Activated naive CD4-positive, alpha-beta T cell treated with anti-CD3 and anti-CD28 coated beads, Interleukin-2, amount 10 ng/mL, durations not matched to agents 7 days and 5 days (primary cell): ENCODE data around the gene DDX20.
"Not testable (repeated sequence)": the region's sequence is repeated elsewhere in the genome, so short reads cannot be mapped to it uniquely, and the experiment has no call there.

Source experiments
- CTCF ChIA-PET: fragments of 350-600 bp; sonication (Branson Sonifier 250); formaldehyde crosslinking; loops from one replicate; lab custom pipeline; 2021; ENCODE audit warnings: antibody characterized with exemption; lab: Charles Lee
- DNase-seq: peaks from one replicate; pipeline ENCODE4 v3.0.0-alpha.2; 2020
- H3K27ac Mint-ChIP-seq: one replicate; pipeline ENCODE4 v1.8.0; 2021; ENCODE audit warnings: mild to moderate bottlenecking, moderate library complexity, mixed read lengths
- H3K27me3 Mint-ChIP-seq: one replicate; pipeline ENCODE4 v1.8.0; 2021; ENCODE audit warnings: mild to moderate bottlenecking, mixed read lengths
- H3K36me3 Mint-ChIP-seq: one replicate; pipeline ENCODE4 v1.8.0; 2021; ENCODE audit warnings: mixed read lengths
- H3K4me1 Mint-ChIP-seq: one replicate; pipeline ENCODE4 v1.8.0; 2021; ENCODE audit warnings: mixed read lengths
- H3K4me3 Mint-ChIP-seq: one replicate; pipeline ENCODE4 v1.8.0; 2021; ENCODE audit warnings: mild to moderate bottlenecking, moderate library complexity, mixed read lengths
- H3K9me3 Mint-ChIP-seq: one replicate; pipeline ENCODE4 v1.8.0; 2021; ENCODE audit warnings: mixed read lengths

The DDX20 gene

DNA sequence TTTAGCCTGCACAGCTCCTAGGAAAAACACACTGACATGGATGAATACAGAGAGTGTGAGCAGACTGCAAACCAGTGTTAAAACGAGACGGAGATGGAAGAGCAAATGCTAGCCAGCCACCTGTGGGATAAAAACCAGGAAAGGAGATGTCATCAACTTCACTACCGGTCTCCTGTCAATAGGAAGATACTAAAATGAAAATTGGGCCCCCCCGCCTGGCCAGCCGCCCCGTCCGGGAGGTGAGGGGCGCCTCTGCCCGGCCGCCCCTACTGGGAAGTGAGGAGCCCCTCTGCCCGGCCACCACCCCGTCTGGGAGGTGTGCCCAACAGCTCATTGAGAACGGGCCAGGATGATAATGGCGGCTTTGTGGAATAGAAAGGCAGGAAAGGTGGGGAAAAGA, 44.0 kb downstream of the DDX20 start:
- H3K4me1 Mint-ChIP-seq, CTCF ChIA-PET, H3K27ac Mint-ChIP-seq, H3K36me3 Mint-ChIP-seq, DNase-seq, H3K9me3 Mint-ChIP-seq, H3K4me3 Mint-ChIP-seq: not testable (repeated sequence)
- peaks cover 17% of the 10 kb centered on the region for H3K27me3 Mint-ChIP-seq

DNA sequence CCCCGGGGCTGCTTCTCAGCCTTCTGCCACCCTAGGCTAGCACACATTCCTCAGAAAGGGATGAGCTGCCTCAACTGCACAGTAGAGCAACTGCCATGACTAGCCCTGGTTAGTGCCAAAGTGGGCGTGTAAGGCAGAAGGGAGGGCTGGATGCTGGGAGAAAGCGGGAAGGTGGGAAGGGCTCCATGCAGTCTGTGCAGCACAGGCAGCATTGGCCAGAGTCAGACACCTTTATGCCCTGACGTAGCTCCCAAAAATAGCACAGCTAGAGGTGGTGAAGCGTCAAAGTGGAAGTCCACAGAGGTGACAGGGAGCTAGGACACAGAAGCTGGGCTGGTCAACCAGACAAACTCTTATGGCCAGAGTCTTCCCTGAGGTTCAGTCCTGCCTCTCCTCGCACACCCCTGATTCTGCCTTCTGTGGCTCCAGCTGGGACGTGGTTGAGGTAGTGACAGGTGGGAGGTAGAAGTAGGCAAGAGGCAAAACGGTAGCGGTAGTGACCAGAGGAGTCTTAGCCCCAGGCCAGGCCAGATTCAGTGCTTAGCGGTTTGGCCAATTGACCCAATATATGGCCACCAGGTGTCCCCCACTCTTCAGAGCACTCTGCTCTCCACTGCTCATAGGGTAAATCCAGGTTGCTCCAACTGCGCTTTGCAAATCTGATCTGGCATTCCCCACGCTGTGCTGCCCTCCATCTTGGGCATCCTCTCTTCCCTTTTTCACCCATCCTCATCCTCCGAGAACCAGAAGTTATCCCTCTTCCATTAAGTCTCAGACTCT, 45.6 kb downstream of the DDX20 start:
- Mint-ChIP-seq H3K4me1 (no peaks in the 10 kb centered on the region), H3K9me3 (no peaks in the 10 kb centered on the region), H3K27me3 (peaks cover 15% of the 10 kb centered on the region), H3K27ac (no peak overlapping the region), H3K4me3 (no peak overlapping the region), H3K36me3 (no peaks in the 10 kb centered on the region)
- DNase-seq: no peak
- CTCF ChIA-PET: no interaction called here

DNA sequence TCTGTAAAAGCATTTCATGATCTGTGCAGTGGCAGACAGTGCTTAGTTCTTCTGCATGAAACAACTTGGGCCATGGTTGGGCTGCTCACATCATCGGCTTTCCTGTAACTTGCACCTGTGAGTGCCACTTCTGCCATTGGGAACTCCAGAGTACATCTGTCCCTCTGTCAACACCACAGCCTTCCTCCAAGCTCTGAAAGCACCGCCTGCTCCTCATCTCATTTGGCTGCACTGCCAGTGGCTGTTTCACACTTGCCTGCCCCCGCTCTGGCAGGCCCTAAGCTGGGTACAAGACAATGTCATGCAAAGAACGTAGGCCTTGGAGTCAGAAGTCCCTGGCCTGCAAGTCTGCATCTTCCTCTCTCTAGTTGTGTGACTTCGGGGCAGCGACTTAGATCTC, 46.4 kb downstream of the DDX20 start:
- no peak for DNase-seq
- Mint-ChIP-seq H3K4me1 (no peaks in the 10 kb centered on the region), H3K27ac (no peak overlapping the region), H3K9me3 (no peaks in the 10 kb centered on the region), H3K4me3 (no peak overlapping the region), H3K36me3 (no peaks in the 10 kb centered on the region), H3K27me3 (peaks cover 15% of the 10 kb centered on the region)
- CTCF ChIA-PET: no interaction called here

DNA sequence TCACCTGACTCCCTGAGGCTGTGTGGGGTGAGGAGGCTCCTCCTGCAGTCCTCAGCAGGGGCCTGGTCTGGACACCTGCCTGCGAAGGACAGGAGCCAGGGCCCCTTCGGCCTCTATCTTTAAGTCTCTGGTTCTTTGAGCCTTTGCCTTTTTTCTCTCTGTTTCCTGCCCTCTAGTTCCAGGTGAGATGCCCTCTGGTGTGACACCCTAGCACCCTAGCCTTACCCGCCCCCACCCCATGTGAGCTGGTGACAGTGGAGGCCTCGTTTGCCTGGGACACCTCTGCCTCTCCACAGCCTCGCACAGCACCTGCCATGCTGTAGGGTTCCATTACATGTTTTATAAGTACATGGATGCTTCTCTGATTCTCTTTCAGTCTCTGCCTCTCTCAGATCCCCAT, 47.3 kb downstream of the DDX20 start:
- no peak for DNase-seq
- no peaks in the 10 kb centered on the region for H3K36me3 Mint-ChIP-seq
- H3K27ac Mint-ChIP-seq: no peak overlapping the region
- peaks cover 15% of the 10 kb centered on the region for H3K27me3 Mint-ChIP-seq
- H3K9me3 Mint-ChIP-seq: no peaks in the 10 kb centered on the region
- CTCF ChIA-PET: no interaction called here
- H3K4me3 Mint-ChIP-seq: no peak overlapping the region
- H3K4me1 Mint-ChIP-seq: no peaks in the 10 kb centered on the region

DNA sequence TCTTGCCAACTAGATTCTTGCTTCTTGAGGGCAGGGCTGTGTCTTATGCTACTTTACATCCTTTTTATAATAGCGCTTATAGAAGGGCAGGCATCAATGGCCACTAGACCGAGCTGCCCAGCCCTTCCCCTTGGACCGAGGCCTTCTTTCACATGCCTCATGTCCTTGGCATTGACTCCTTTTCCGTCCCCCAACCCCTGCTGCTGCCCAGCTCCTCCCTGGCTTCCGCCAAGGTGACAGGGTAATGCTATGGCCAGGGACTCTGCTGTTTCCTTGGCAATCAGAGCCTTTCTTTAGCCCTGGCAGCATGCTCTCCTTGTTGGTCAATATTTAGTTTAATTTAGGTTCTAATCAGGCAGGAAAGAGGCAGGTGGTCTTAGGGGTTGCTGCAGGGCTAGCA, 48.2 kb downstream of the DDX20 start:
- DNase-seq: no peak
- Mint-ChIP-seq H3K9me3 (no peaks in the 10 kb centered on the region), H3K4me1 (no peaks in the 10 kb centered on the region), H3K27ac (no peak overlapping the region), H3K27me3 (peaks cover 18% of the 10 kb centered on the region), H3K4me3 (no peak overlapping the region), H3K36me3 (no peaks in the 10 kb centered on the region)
- CTCF ChIA-PET: no interaction called here

DNA sequence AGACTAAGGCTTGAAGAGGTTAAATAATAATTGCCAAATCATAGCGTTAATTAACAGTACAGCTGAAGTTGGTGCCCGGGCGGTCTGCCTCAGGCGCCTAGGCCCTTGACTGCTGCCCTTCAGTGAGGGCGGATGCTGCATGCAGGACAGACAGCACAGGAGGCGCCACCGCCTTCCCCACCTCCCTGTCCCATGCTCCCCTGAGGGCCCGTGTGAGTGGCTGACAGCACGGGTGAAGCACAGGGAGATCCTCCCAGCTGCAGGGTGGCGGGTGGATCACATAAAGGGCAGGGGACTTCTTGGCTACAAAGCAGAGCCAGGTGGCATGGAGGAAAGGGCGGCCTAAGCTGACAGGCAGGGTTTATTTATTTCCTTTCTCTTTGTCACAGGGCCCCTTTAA, 49.1 kb downstream of the DDX20 start:
- H3K4me1 Mint-ChIP-seq: no peaks in the 10 kb centered on the region
- no peak for DNase-seq
- no peaks in the 10 kb centered on the region for H3K36me3 Mint-ChIP-seq

DNA sequence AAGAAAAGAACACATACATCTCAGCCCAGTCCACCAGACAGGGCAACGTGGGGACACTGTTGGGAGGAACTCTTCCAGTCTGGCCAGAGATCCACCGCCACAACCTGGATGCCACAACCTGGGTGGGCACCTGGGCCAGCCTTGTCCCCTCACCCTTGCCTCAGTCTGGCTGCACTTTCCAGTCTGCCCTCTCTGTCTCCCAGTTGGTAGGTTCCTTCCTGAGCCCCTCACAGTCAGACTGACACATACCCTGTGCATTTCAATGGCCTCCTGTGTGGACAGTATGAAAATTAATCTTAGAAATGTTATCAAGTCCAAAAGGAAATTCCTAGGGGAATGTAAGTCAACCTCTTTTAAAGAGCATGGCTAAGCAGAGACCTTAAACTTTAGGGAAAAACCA, 49.5 kb downstream of the DDX20 start:
- H3K27ac Mint-ChIP-seq: no peak overlapping the region
- H3K27me3 Mint-ChIP-seq: peaks cover 21% of the 10 kb centered on the region
- DNase-seq: no peak
- CTCF ChIA-PET: no interaction called here
- no peaks in the 10 kb centered on the region for H3K36me3 Mint-ChIP-seq
- no peaks in the 10 kb centered on the region for H3K4me1 Mint-ChIP-seq
- no peak overlapping the region for H3K4me3 Mint-ChIP-seq
- H3K9me3 Mint-ChIP-seq: no peaks in the 10 kb centered on the region

More for the DNA sequence above, 49.1 kb downstream of the DDX20 start:
- CTCF ChIA-PET: no interaction called here
- H3K9me3 Mint-ChIP-seq: no peaks in the 10 kb centered on the region
- H3K4me3 Mint-ChIP-seq: no peak overlapping the region
- peaks cover 21% of the 10 kb centered on the region for H3K27me3 Mint-ChIP-seq
- H3K27ac Mint-ChIP-seq: no peak overlapping the region

DNA sequence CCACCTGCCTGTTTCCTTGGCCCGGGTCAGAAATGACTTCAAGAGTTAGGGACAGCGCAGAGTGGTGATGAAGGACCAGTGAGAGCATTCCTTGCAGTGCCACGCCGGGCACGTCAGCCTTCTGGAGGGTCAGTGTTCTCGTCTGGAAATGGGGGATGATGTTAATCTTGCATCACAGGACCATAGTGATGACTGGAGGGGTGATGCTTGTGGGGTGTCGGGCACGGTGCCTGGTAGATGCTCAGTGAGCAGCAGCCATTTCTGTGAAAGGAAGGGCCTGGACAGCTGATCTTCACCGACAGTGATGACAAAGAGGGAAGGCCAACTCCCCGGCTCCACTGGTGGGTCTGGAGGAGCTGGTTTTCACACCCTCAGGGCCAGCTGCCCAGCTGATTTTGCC, 56.2 kb downstream of the DDX20 start:
- H3K9me3 Mint-ChIP-seq: no peaks in the 10 kb centered on the region
- DNase-seq: no peak
- H3K27me3 Mint-ChIP-seq: peaks cover 6% of the 10 kb centered on the region
- H3K4me1 Mint-ChIP-seq: no peaks in the 10 kb centered on the region
- no peak overlapping the region for H3K4me3 Mint-ChIP-seq
- CTCF ChIA-PET: interaction anchor here (1.1 kb wide), 1 partner anchor 42 kb away, joined by 3 read pairs; no protein-coding TSS in a partner anchor
- no peak overlapping the region for H3K27ac Mint-ChIP-seq
- no peaks in the 10 kb centered on the region for H3K36me3 Mint-ChIP-seq

DNA sequence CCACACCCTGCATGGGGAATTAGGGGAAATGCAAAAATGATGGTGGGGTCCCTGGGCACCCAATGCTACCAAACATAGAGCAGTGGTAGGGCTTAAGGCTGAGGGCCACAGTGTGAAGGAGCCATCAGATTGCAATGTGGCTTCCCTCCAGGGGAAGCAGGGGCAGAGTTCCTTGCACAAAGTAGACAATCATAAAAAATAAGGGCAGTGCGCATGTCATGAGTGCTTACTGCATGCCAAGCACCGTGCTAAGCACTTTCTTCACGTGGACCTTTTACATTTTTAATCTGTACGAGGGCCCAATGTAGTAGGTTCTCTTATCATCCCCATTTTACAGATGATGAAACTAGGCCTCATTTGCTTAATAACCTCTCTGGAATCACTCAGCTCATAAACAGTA, 56.6 kb downstream of the DDX20 start:
- CTCF ChIA-PET: interaction anchor here (0.7 to 1.1 kb wide), 2 partner anchors 42 to 783 kb away, joined by 3 read pairs; no protein-coding TSS in a partner anchor
- Mint-ChIP-seq H3K9me3 (no peaks in the 10 kb centered on the region), H3K27ac (no peak overlapping the region), H3K36me3 (no peaks in the 10 kb centered on the region), H3K4me3 (no peak overlapping the region), H3K27me3 (peaks cover 6% of the 10 kb centered on the region), H3K4me1 (no peaks in the 10 kb centered on the region)
- no peak for DNase-seq

DNA sequence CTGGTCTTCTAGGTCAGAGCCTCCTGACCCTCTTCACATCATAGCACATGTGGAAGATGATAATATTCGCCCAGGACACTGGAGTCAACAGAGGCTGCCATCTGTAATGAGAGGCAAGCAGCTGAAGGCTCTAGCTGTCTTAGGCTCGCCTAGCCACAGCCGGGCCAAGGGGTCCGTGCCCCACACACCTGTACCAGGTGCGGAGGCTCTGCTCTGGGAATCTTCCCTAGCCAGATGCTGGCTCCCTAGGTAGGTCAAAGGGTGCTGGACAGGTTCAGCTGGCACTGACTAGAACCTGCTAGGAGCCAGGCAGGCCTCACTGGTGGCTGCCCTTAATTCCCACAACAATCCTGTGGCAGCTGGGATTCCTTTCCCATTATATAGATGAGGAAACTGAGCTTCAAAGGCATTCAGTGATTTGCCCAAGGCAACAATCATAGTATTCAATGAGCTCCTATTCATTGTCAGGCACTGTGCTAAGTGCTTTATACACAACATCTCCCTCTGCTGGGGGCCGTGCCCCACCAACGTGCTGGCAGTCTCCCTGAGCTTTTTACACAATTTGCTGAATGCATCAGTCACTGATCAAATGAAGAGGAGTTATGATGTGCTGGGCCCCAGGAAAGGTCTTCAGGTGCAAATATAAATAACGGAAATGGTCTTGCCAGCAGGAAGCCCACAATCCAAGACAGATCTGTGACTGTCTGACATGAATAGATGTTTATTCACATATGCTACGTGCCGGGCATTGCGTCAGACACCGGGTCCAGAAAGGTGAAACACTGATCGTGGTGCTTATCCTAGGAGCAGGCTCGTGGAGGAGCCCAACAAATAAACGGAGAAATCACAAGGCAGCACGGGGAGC, 58.0 kb downstream of the DDX20 start:
- DNase-seq: no peak
- H3K4me3 Mint-ChIP-seq: no peak overlapping the region
- H3K27me3 Mint-ChIP-seq: peaks cover 13% of the 10 kb centered on the region
- no peak overlapping the region for H3K27ac Mint-ChIP-seq
- CTCF ChIA-PET: interaction anchor here (1.1 kb wide), 1 partner anchor 44 kb away, joined by 3 read pairs; no protein-coding TSS in a partner anchor
- H3K4me1 Mint-ChIP-seq: no peaks in the 10 kb centered on the region
- H3K36me3 Mint-ChIP-seq: no peaks in the 10 kb centered on the region
- no peaks in the 10 kb centered on the region for H3K9me3 Mint-ChIP-seq

DNA sequence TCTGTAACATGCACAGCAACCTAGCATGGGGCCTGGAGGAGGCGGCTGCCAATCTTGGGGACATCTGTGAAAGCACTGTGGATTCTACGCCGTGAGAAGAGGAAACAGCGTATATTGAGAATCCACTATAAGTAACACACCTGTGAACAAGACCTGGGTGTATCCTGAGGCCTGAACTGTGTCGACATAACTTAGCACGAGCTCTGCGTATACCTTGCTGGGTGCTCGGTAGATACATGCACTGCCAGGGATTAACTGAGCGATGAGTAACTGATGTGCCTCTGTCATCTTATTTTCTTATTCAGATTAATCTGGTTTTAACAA, 58.6 kb downstream of the DDX20 start:
- DNase-seq: no peak
- Mint-ChIP-seq H3K36me3 (no peaks in the 10 kb centered on the region), H3K4me1 (no peaks in the 10 kb centered on the region), H3K9me3 (no peaks in the 10 kb centered on the region), H3K27ac (no peak overlapping the region), H3K4me3 (no peak overlapping the region), H3K27me3 (peaks cover 8% of the 10 kb centered on the region)
- CTCF ChIA-PET: interaction anchor here (1.1 kb wide), 1 partner anchor 45 kb away, joined by 3 read pairs; no protein-coding TSS in a partner anchor

DNA sequence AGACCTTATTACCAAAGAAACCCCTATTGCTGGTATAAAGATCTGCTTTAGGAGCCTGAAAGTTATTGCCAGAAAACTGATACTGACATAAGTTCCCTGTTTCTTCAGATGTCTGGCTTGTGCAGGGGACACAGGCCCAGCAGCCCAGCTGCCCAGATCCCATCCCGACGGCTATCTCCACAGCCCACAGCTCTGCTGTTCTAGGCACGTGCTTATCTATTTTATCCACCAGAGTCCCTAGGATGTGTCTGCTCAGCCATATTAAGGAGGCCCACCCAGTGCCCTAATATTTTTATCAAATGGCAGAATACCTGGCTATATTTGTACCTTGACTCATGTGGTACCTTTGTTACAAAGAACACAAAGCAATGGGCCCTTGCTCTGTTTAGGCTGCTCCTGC, 58.9 kb downstream of the DDX20 start:
- Mint-ChIP-seq H3K4me1 (no peaks in the 10 kb centered on the region), H3K36me3 (no peaks in the 10 kb centered on the region), H3K27ac (no peak overlapping the region), H3K9me3 (no peaks in the 10 kb centered on the region), H3K27me3 (peaks cover 8% of the 10 kb centered on the region), H3K4me3 (no peak overlapping the region)
- CTCF ChIA-PET: no interaction called here
- no peak for DNase-seq
